ENCODE data around the gene NEXN. TPM values are rescaled to one million over a fixed set of nuclear protein-coding genes. Genes with fewer than 3 reads are reported as not detected.

The NEXN gene
- total and polyA plus RNA-seq, 2 of the 13 experiments (the other 11 are each of a cell fraction or from before 2014, with no cell fraction given): 0.07 to 0.97 TPM

DNA sequence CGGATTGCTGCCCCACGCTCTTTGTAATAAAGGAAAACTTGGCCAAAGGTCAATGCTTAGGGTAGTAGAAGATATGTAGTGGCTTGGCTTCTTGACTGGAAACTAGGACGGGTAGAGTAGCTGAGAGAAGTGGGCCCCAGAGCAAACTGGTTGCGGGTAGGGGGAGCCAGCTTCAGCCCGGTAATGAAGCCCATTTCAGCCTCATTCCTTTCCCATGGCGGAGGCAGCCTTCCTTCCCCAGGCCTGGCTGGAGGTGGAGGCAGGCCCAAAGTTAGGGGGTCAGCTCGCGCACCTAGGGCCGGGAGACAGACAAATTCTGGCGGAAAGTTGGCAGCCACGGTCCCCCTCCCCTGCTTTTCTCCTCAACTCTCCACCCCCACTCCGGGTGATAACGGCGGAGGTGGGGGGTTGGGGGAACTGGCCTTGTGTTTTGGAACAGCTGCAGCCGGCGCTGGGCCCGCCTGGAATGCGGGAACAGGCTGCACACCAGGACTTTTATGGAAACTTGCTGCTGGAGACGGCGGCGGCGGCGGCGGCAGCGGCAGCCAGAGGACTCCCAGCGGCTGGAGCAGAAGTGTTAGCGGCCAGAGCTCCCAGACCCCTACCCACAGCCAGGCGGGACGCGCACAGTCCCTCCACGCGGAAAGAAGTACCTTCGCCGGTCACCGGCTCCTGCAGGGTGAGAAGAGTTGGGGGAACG is at the start of gene NEXN (continued):
- TF ChIP-seq, protein P1, sequence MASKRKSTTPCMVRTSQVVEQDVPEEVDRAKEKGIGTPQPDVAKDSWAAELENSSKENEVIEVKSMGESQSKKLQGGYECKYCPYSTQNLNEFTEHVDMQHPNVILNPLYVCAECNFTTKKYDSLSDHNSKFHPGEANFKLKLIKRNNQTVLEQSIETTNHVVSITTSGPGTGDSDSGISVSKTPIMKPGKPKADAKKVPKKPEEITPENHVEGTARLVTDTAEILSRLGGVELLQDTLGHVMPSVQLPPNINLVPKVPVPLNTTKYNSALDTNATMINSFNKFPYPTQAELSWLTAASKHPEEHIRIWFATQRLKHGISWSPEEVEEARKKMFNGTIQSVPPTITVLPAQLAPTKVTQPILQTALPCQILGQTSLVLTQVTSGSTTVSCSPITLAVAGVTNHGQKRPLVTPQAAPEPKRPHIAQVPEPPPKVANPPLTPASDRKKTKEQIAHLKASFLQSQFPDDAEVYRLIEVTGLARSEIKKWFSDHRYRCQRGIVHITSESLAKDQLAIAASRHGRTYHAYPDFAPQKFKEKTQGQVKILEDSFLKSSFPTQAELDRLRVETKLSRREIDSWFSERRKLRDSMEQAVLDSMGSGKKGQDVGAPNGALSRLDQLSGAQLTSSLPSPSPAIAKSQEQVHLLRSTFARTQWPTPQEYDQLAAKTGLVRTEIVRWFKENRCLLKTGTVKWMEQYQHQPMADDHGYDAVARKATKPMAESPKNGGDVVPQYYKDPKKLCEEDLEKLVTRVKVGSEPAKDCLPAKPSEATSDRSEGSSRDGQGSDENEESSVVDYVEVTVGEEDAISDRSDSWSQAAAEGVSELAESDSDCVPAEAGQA (IDR thresholded peaks at IDR 0.05; ENCODE audit: low read depth): no peak
- TF ChIP-seq, protein P1 (CRISPR knock-in tag; IDR thresholded peaks at IDR 0.05; ENCODE audit: borderline replicate concordance): no peak
- no peak for TF ChIP-seq ZNF563 (CRISPR knock-in tag; IDR thresholded peaks at IDR 0.05)
- TF ChIP-seq FOXC1 (CRISPR knock-in tag; IDR thresholded peaks at IDR 0.05; ENCODE audit: borderline replicate concordance): peak; percentile 62; the same call in 1 of the 2 replicates
- peak; percentile 77 for TF ChIP-seq SRSF1 (optimal IDR thresholded peaks at IDR 0.05; ENCODE audit: low read depth, low read length)
- no peak for TF ChIP-seq EEA1 (CRISPR knock-in tag; IDR thresholded peaks at IDR 0.05; ENCODE audit: borderline replicate concordance)
- TF ChIP-seq, protein P2, sequence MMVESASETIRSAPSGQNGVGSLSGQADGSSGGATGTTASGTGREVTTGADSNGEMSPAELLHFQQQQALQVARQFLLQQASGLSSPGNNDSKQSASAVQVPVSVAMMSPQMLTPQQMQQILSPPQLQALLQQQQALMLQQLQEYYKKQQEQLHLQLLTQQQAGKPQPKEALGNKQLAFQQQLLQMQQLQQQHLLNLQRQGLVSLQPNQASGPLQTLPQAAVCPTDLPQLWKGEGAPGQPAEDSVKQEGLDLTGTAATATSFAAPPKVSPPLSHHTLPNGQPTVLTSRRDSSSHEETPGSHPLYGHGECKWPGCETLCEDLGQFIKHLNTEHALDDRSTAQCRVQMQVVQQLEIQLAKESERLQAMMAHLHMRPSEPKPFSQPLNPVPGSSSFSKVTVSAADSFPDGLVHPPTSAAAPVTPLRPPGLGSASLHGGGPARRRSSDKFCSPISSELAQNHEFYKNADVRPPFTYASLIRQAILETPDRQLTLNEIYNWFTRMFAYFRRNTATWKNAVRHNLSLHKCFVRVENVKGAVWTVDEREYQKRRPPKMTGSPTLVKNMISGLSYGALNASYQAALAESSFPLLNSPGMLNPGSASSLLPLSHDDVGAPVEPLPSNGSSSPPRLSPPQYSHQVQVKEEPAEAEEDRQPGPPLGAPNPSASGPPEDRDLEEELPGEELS (CRISPR knock-in tag; IDR thresholded peaks at IDR 0.05): no peak
- TF ChIP-seq ZNF746 (CRISPR knock-in tag; IDR thresholded peaks at IDR 0.05): peak; percentile 25; the same call in 1 of the 2 replicates
- TF ChIP-seq RARG (CRISPR knock-in tag; IDR thresholded peaks at IDR 0.05; ENCODE audit: low read depth): no peak
- TF ChIP-seq, protein P3, sequence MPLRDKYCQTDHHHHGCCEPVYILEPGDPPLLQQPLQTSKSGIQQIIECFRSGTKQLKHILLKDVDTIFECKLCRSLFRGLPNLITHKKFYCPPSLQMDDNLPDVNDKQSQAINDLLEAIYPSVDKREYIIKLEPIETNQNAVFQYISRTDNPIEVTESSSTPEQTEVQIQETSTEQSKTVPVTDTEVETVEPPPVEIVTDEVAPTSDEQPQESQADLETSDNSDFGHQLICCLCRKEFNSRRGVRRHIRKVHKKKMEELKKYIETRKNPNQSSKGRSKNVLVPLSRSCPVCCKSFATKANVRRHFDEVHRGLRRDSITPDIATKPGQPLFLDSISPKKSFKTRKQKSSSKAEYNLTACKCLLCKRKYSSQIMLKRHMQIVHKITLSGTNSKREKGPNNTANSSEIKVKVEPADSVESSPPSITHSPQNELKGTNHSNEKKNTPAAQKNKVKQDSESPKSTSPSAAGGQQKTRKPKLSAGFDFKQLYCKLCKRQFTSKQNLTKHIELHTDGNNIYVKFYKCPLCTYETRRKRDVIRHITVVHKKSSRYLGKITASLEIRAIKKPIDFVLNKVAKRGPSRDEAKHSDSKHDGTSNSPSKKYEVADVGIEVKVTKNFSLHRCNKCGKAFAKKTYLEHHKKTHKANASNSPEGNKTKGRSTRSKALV (CRISPR knock-in tag; IDR thresholded peaks at IDR 0.05): no peak; the same call in 1 of the 2 replicates
- TF ChIP-seq ZNF557 (CRISPR knock-in tag; IDR thresholded peaks at IDR 0.05): no peak
- TF ChIP-seq ZNF33A (CRISPR knock-in tag; IDR thresholded peaks at IDR 0.05; ENCODE audit: borderline replicate concordance): no peak
- TF ChIP-seq MED1 (CRISPR knock-in tag; IDR thresholded peaks at IDR 0.05): no peak
- no peak for TF ChIP-seq ZNF383 (CRISPR knock-in tag; IDR thresholded peaks at IDR 0.05; ENCODE audit: borderline replicate concordance)
- TF ChIP-seq ATF7 (IDR thresholded peaks at IDR 0.05): no peak
- TF ChIP-seq ATF7 (CRISPR knock-in tag; IDR thresholded peaks at IDR 0.05): no peak
- no peak for TF ChIP-seq CHD2 (IDR thresholded peaks at IDR 0.05; ENCODE audit: low read depth, low read length)
- TF ChIP-seq HMG20A (CRISPR knock-in tag; IDR thresholded peaks at IDR 0.05; ENCODE audit: borderline replicate concordance): no peak
- no peak for TF ChIP-seq ZMAT3 (CRISPR knock-in tag; conservative IDR thresholded peaks at IDR 0.05)
- peak; percentile 71; the same call in 1 of the 2 replicates for TF ChIP-seq ZNF292 (CRISPR knock-in tag; IDR thresholded peaks at IDR 0.05; ENCODE audit: borderline replicate concordance, low read depth)
- no peak for TF ChIP-seq ZNF749 (CRISPR knock-in tag; IDR thresholded peaks at IDR 0.05; ENCODE audit: borderline replicate concordance)

Data from HepG2 (cell line).